MM.1S (cell line): Measurements from ENCODE around the gene DYRK1B.

Source experiments
- EZH2phosphoT487 ChIP-seq: fragments of 300-600 bp; sonication (generic); IDR thresholded peaks from 2 replicates; pipeline ENCODE4 v1.6.1; 2018; ENCODE audit warnings: antibody characterized with exemption, low read length
- TF ChIP-seq, protein P1 (sequence below): fragments of 300-600 bp; sonication (generic); IDR thresholded peaks from 2 replicates; pipeline ENCODE4 v1.5.1; 2016; ENCODE audit warnings: antibody characterized with exemption, low read length, mixed read lengths

DNA sequence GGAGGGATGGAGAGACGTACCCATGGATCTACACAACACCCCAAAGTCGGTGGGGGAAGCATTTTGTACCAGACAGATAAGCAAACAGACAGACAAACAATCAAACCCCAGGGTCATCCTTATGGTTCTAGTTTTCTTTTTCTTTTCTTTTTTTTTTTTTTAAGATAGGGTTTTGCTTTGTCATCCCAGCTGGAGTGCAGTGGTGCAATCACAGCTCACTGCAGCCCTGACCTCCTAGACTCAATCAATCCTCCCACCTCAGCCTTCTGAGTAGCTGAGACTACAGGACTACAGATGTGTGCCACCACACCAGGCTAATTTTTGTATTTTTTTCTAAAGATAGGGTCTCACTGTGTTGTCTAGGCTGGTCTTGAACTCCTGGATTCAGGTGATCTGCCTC lies 30.2 kb upstream of the DYRK1B start:
- TF ChIP-seq, protein P1, sequence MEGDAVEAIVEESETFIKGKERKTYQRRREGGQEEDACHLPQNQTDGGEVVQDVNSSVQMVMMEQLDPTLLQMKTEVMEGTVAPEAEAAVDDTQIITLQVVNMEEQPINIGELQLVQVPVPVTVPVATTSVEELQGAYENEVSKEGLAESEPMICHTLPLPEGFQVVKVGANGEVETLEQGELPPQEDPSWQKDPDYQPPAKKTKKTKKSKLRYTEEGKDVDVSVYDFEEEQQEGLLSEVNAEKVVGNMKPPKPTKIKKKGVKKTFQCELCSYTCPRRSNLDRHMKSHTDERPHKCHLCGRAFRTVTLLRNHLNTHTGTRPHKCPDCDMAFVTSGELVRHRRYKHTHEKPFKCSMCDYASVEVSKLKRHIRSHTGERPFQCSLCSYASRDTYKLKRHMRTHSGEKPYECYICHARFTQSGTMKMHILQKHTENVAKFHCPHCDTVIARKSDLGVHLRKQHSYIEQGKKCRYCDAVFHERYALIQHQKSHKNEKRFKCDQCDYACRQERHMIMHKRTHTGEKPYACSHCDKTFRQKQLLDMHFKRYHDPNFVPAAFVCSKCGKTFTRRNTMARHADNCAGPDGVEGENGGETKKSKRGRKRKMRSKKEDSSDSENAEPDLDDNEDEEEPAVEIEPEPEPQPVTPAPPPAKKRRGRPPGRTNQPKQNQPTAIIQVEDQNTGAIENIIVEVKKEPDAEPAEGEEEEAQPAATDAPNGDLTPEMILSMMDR, result no peak
- TF ChIP-seq EZH2phosphoT487, result no peak
